ENCODE measurements around the gene SNX12. TPM values are rescaled to one million over a fixed set of nuclear protein-coding genes. Genes with fewer than 3 reads are reported as not detected.
A peak's percentile ranks its signal among the peaks of the same experiment; 100 is the strongest.

Gene SNX12
- total and polyA plus RNA-seq, 4 experiments from 2014 or later, result 3.0 to 36.9 (median 20.4) TPM

DNA sequence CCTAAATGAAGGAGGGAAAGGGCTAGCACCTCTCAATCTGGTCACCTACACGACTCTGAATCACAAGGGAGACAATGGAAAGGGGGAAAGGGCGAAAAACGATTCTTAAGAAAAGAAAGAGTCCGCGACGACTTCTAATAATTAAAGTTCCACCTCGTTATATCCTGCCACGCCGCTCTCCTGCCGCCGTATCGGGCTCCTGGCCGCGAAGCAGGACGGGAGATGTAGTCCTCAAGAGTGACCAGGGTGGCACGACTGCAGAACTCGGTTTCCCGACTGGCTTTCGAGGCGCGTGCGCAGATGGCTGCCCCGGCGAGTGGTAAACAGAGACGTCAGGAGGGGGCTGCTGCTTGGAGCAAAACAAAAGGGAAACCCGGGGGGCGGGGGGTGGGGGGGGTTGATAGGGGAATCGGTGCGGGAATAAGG is 27.4 kb upstream of the SNX12 start, which contains the start of gene FOXO4:
Gene FOXO4, plus strand, starts transcription at position 297 of the 426 bp plus-strand sequence. CDS start 678 bp downstream, outside the sequence.
- peak; percentile 85 to 94 (median 89) for DNase-seq
- H3K27me3 ChIP-seq (ENCODE audit: insufficient read depth, low read length), result no peaks in the 10 kb centered on the region
- ChIA-PET POLR2A (ENCODE audit: partially characterized antibody) (interaction anchor here (0.9 to 2.8 kb wide), 10 partner anchors 9 to 188 kb away, joined by 3 to 38 read pairs (median 7); partner anchors contain the start of genes CXorf65, IL2RG, MED12 and NONO), CTCF (ENCODE audit: partially characterized antibody) (interaction anchor here (1.1 to 2.8 kb wide), 4 partner anchors 16 to 35 kb away, joined by 3 to 36 read pairs (median 10); partner anchors contain the start of genes IL2RG and MED12)
- no peaks in the 10 kb centered on the region for H3K36me3 ChIP-seq (ENCODE audit: insufficient read depth, low read length)
- no peaks in the 10 kb centered on the region for H3K9me3 ChIP-seq (ENCODE audit: control insufficient read depth in 1 of 2, low read length in 2 of 2)
- H3K4me1 ChIP-seq (ENCODE audit: insufficient read depth, low read length), result peaks cover 34% of the 10 kb centered on the region
- Mint-ChIP-seq H3K27me3 (no peaks in the 10 kb centered on the region), H3K4me1 (peaks cover 22 to 44% (median 36%) of the 10 kb centered on the region in 4 donors), H3K36me3 (peaks cover 0 to 2% of the 10 kb centered on the region in 2 donors), H3K9me3 (no peaks in the 10 kb centered on the region), H3K4me3 (peak within 1 kb of the TSS; percentile 90 to 99 (median 97)), H3K27ac (peak within 1 kb of the TSS; percentile 89 to 99 (median 97))
- intact Hi-C loops (cut with micrococcal nuclease), result loop anchor here (1.0 kb wide), 2 partner anchors 27 to 87 kb away; partner anchors contain the start of gene SNX12
- peak within 1 kb of the TSS; percentile 72 for H3K27ac ChIP-seq (ENCODE audit: low read depth, low read length)
- peak within 1 kb of the TSS; percentile 36 to 66 for H3K4me3 ChIP-seq (ENCODE audit: low read length in 2 of 2)

DNA sequence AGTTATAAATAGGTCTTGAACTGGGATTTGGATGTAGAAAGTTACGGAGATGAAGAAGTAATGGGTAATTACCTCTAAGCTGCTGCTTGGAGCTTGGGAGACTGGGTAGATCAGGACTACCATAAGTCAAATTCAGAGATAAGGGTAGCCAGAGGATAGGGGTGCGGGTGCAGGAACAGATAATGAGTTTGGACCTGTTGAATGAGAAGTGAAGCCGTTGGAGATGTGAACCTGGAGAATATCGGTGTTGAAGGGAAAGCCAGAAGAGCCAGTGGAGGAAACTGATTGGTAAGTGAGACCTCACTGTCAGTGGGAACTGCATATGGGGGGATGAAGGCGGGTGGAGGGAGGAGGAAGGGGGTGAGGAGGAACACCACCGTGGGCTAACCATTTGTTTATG is 26.9 kb upstream of the SNX12 start:
- Histone ChIP-seq H3K4me3 (ENCODE audit: low read length in 2 of 2) (peak overlapping the region; percentile 36 to 66), H3K27me3 (ENCODE audit: insufficient read depth, low read length) (no peaks in the 10 kb centered on the region), H3K27ac (ENCODE audit: low read depth, low read length) (peak overlapping the region; percentile 72), H3K36me3 (ENCODE audit: insufficient read depth, low read length) (no peaks in the 10 kb centered on the region), H3K9me3 (ENCODE audit: control insufficient read depth in 1 of 2, low read length in 2 of 2) (no peaks in the 10 kb centered on the region), H3K4me1 (ENCODE audit: insufficient read depth, low read length) (peaks cover 34% of the 10 kb centered on the region)
- intact Hi-C loops (cut with micrococcal nuclease), result loop anchor here (1.0 kb wide), 2 partner anchors 27 to 87 kb away; partner anchors contain the start of gene SNX12
- H3K9me3 Mint-ChIP-seq, result no peaks in the 10 kb centered on the region
- H3K4me1 Mint-ChIP-seq, result peaks cover 20 to 41% (median 33%) of the 10 kb centered on the region in 4 donors
- ChIA-PET POLR2A (ENCODE audit: partially characterized antibody) (no interaction called here), CTCF (ENCODE audit: partially characterized antibody) (no interaction called here)
- DNase-seq, result no peak
- peak overlapping the region in 6 of 7 donors; percentile 44 to 99 (median 94) for H3K27ac Mint-ChIP-seq
- H3K4me3 Mint-ChIP-seq, result peak overlapping the region; percentile 64 to 99 (median 94)
- peaks cover 0 to 2% of the 10 kb centered on the region in 2 donors for H3K36me3 Mint-ChIP-seq
- no peaks in the 10 kb centered on the region for H3K27me3 Mint-ChIP-seq

DNA sequence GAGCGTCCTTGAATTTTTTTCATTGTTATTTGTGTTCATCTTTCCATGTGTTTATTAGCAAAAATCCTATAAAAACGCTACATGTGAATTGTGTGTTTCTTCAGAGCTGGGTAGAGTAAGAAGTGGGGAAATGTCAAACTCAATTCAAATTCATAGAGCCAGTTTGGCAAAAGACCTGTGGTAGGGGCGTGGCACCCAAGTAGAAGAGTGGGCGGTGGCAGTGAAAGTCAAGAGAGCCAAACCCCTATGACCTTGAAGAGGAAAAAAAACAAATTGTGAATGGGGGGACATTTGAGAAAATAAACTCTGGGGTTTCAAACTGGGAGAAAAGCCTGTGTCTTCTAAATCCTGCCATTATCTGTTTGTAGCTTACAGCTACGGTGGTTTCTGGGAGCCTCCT is 23.1 kb upstream of the SNX12 start:
- Mint-ChIP-seq H3K9me3 (no peaks in the 10 kb centered on the region), H3K4me1 (peaks cover 3 to 14% (median 9%) of the 10 kb centered on the region in 4 donors), H3K27me3 (no peaks in the 10 kb centered on the region), H3K27ac (no peak overlapping the region), H3K4me3 (no peak overlapping the region), H3K36me3 (peaks cover 0 to 2% of the 10 kb centered on the region in 2 donors)
- ChIA-PET POLR2A (ENCODE audit: partially characterized antibody) (no interaction called here), CTCF (ENCODE audit: partially characterized antibody) (no interaction called here)
- no peak overlapping the region for H3K27ac ChIP-seq (ENCODE audit: low read depth, low read length)
- H3K9me3 ChIP-seq (ENCODE audit: control insufficient read depth in 1 of 2, low read length in 2 of 2), result no peaks in the 10 kb centered on the region
- DNase-seq, result no peak
- H3K36me3 ChIP-seq (ENCODE audit: insufficient read depth, low read length), result no peaks in the 10 kb centered on the region
- intact Hi-C loops (cut with micrococcal nuclease), result no loop called here
- H3K4me1 ChIP-seq (ENCODE audit: insufficient read depth, low read length), result peaks cover 6% of the 10 kb centered on the region
- no peak overlapping the region for H3K4me3 ChIP-seq (ENCODE audit: low read length in 2 of 2)
- H3K27me3 ChIP-seq (ENCODE audit: insufficient read depth, low read length), result no peaks in the 10 kb centered on the region

DNA sequence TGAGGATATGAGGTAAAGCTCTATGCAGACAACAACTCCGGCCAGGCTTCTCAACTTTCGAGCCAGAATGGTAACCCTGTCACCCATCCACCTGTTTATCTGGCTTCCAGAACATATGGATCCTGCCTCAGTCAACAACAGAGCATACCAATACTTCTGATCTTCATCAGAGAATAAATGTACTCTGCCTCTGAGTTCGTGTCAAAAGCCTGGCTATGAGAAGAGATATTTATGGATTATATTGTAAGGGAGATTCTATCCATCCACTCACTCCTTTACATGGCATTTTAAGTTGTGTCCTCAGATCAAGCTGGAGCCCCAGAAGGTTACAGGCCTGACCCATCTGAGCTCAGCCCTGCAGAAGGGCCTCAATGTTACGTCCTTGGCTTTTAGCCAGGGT is 17.8 kb upstream of the SNX12 start:
- H3K36me3 Mint-ChIP-seq, result no peaks in the 10 kb centered on the region
- ChIA-PET POLR2A (ENCODE audit: partially characterized antibody) (no interaction called here), CTCF (ENCODE audit: partially characterized antibody) (no interaction called here)
- Histone ChIP-seq H3K4me3 (ENCODE audit: low read length in 2 of 2) (no peak overlapping the region), H3K4me1 (ENCODE audit: insufficient read depth, low read length) (no peaks in the 10 kb centered on the region), H3K27me3 (ENCODE audit: insufficient read depth, low read length) (no peaks in the 10 kb centered on the region), H3K9me3 (ENCODE audit: control insufficient read depth in 1 of 2, low read length in 2 of 2) (no peaks in the 10 kb centered on the region), H3K27ac (ENCODE audit: low read depth, low read length) (no peak overlapping the region), H3K36me3 (ENCODE audit: insufficient read depth, low read length) (no peaks in the 10 kb centered on the region)
- no peaks in the 10 kb centered on the region for H3K9me3 Mint-ChIP-seq
- no peak overlapping the region for H3K27ac Mint-ChIP-seq
- intact Hi-C loops (cut with micrococcal nuclease), result no loop called here
- no peak overlapping the region for H3K4me3 Mint-ChIP-seq
- no peak for DNase-seq
- peaks cover 0 to 6% (median 4%) of the 10 kb centered on the region in 4 donors for H3K4me1 Mint-ChIP-seq
- H3K27me3 Mint-ChIP-seq, result no peaks in the 10 kb centered on the region

DNA sequence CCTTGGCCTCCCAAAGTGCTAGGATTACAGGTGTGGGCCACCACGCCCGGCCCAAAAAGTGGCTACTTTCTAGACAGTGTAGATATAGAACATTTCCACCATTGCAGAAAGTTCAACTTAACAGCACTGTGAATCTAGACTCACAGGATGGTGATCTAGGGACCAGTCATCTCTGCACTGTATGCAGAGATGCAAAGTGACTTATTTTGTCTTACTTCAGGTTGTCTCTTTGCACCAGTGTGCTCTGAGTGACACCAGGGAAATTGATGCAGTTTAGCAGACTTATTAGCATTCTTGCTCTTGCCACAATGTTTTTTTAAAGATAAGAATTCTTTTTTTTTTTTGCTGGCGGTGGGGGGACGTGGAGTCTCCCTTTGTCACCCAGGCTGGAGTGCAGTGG is 14.7 kb upstream of the SNX12 start:
- H3K27me3 ChIP-seq (ENCODE audit: insufficient read depth, low read length), result no peaks in the 10 kb centered on the region
- CTCF ChIA-PET (ENCODE audit: partially characterized antibody), result no interaction called here
- no peak overlapping the region for H3K4me3 Mint-ChIP-seq
- no peak overlapping the region for H3K27ac ChIP-seq (ENCODE audit: low read depth, low read length)
- H3K36me3 Mint-ChIP-seq, result no peaks in the 10 kb centered on the region
- intact Hi-C loops (cut with micrococcal nuclease), result no loop called here
- H3K9me3 Mint-ChIP-seq, result no peaks in the 10 kb centered on the region
- H3K4me3 ChIP-seq (ENCODE audit: low read length in 2 of 2), result no peak overlapping the region
- no peak for DNase-seq
- H3K4me1 ChIP-seq (ENCODE audit: insufficient read depth, low read length), result no peaks in the 10 kb centered on the region
- H3K36me3 ChIP-seq (ENCODE audit: insufficient read depth, low read length), result no peaks in the 10 kb centered on the region
- H3K27me3 Mint-ChIP-seq, result no peaks in the 10 kb centered on the region
- H3K9me3 ChIP-seq (ENCODE audit: control insufficient read depth in 1 of 2, low read length in 2 of 2), result no peaks in the 10 kb centered on the region
- H3K4me1 Mint-ChIP-seq, result peaks cover 0 to 6% (median 4%) of the 10 kb centered on the region in 4 donors
- no peak overlapping the region for H3K27ac Mint-ChIP-seq
- POLR2A ChIA-PET (ENCODE audit: partially characterized antibody), result no interaction called here

DNA sequence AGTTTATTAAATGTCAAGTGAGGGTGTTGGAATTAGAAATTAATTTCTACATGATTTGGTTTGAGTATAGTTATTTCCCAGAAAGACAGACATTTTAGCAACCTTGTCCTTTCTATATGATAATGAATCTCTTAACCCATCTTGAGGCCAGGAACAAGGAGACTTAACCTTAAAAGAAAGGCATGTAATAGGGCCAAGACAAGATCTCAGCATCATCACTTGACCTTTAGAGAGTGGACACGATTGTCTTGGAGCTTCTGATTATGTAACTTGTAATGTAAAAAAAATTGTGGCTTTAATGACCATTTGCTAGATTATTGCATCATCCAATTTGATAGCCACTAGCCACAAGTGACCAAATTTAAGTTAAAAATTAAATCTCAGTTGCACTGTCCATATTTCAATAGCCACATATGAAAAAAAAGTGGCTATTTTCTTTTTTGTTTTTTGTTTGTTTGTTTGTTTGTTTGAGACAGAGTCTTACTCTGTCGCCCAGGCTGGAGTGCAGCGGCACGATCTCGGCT is 14.1 kb upstream of the SNX12 start:
- Mint-ChIP-seq H3K27ac (no peak overlapping the region), H3K27me3 (no peaks in the 10 kb centered on the region), H3K4me3 (no peak overlapping the region), H3K36me3 (no peaks in the 10 kb centered on the region), H3K9me3 (no peaks in the 10 kb centered on the region), H3K4me1 (peaks cover 0 to 6% (median 4%) of the 10 kb centered on the region in 4 donors)
- Histone ChIP-seq H3K4me1 (ENCODE audit: insufficient read depth, low read length) (no peaks in the 10 kb centered on the region), H3K36me3 (ENCODE audit: insufficient read depth, low read length) (no peaks in the 10 kb centered on the region), H3K9me3 (ENCODE audit: control insufficient read depth in 1 of 2, low read length in 2 of 2) (no peaks in the 10 kb centered on the region), H3K27me3 (ENCODE audit: insufficient read depth, low read length) (no peaks in the 10 kb centered on the region), H3K27ac (ENCODE audit: low read depth, low read length) (no peak overlapping the region), H3K4me3 (ENCODE audit: low read length in 2 of 2) (no peak overlapping the region)
- ChIA-PET POLR2A (ENCODE audit: partially characterized antibody) (no interaction called here), CTCF (ENCODE audit: partially characterized antibody) (no interaction called here)
- no peak for DNase-seq
- intact Hi-C loops (cut with micrococcal nuclease), result no loop called here

DNA sequence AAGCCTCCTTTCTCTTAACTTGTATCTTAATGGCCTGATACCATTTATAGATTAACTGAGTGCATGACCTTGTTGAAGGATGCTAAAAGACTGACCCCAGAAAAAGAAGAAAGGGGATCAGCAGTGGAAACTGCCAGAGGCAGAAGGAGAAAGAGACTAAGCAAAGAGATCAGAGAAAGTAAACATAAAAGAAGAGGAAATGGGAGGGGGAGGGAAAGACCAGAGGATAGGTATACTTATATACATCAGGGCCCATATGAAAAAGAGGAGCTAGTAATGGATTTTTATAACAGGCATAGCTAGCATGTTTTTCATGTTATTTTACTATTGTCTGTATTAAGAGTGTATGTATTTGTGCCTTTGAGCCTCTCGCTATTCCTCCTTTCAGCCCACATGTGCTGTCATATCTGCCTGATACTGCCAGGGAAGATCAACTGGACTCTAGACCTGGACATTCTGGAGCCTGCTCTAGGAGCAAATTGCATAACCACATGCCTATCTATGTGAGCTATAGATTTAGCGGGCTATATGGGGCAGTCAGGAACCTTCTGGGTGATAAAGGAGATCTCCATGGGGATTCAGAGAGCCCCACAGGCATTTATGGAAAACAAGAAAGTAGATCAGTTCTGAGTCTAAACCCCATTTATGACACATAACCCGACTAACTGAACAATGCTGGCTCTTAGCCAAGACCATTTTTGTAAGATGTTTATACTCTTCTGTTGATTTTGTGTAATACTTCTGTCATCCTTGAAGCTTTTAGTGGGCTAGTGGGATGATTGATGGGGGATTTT is 13.4 kb upstream of the SNX12 start:
- no peak for DNase-seq
- H3K27ac Mint-ChIP-seq, result peak overlapping the region in 1 of 7 donors; percentile 65
- POLR2A ChIA-PET (ENCODE audit: partially characterized antibody), result no interaction called here
- Histone ChIP-seq H3K4me3 (ENCODE audit: low read length in 2 of 2) (no peak overlapping the region), H3K9me3 (ENCODE audit: control insufficient read depth in 1 of 2, low read length in 2 of 2) (no peaks in the 10 kb centered on the region), H3K27me3 (ENCODE audit: insufficient read depth, low read length) (no peaks in the 10 kb centered on the region), H3K4me1 (ENCODE audit: insufficient read depth, low read length) (no peaks in the 10 kb centered on the region), H3K27ac (ENCODE audit: low read depth, low read length) (no peak overlapping the region), H3K36me3 (ENCODE audit: insufficient read depth, low read length) (no peaks in the 10 kb centered on the region)
- no peak overlapping the region for H3K4me3 Mint-ChIP-seq
- no peaks in the 10 kb centered on the region for H3K27me3 Mint-ChIP-seq
- H3K4me1 Mint-ChIP-seq, result peaks cover 0 to 6% (median 4%) of the 10 kb centered on the region in 4 donors
- CTCF ChIA-PET (ENCODE audit: partially characterized antibody), result no interaction called here
- intact Hi-C loops (cut with micrococcal nuclease), result no loop called here
- H3K36me3 Mint-ChIP-seq, result no peaks in the 10 kb centered on the region
- H3K9me3 Mint-ChIP-seq, result no peaks in the 10 kb centered on the region

Measured in CD4-positive, alpha-beta memory T cell (primary cell).